Right cardiac atrium (tissue), 5 donors: Measurements from ENCODE around the gene FOXK1. TPM values are rescaled to one million over a fixed set of nuclear protein-coding genes. Genes with fewer than 3 reads are reported as not detected.

Experiments used
- ATAC-seq, 2 donors: fragments of 200-7000 bp; cut with Tn5 transposase; one replicate each; pipeline versions ENCODE4 v1.8.0 to v1.9.1; 2020; ENCODE audit warnings: moderate library complexity in 2 of 2, mild to moderate bottlenecking in 1 of 2
- DNase-seq, 3 donors: peaks; one replicate each; pipeline ENCODE4 v3.0.0-alpha.2; 2020
- H3K27ac ChIP-seq: one replicate; pipeline ENCODE4 v1.5.1; 2013; ENCODE audit warnings: mild to moderate bottlenecking, low read length, control low read depth, moderate library complexity
- H3K27me3 ChIP-seq: one replicate; pipeline ENCODE4 v1.6.1; 2013; ENCODE audit not compliant: control insufficient read depth, insufficient read depth
- H3K4me1 ChIP-seq: one replicate; pipeline ENCODE4 v1.6.1; 2013; ENCODE audit warnings: low read length; ENCODE audit not compliant: control insufficient read depth, insufficient read depth
- H3K4me3 ChIP-seq: one replicate; pipeline ENCODE4 v1.5.1; 2013; ENCODE audit warnings: low read length, control low read depth
- H3K9me3 ChIP-seq: one replicate; pipeline ENCODE4 v1.6.1; 2013; ENCODE audit warnings: low read length; ENCODE audit not compliant: control insufficient read depth
- WGBS: extraction: QIAGEN DNeasy Blood & Tissue Kit; methylation state at CpG from one replicate; pipeline ENCODE4 v1.1.7; 2013; 5-methylcytosine and 5-hydroxymethylcytosine counted together
- intact Hi-C, 4 donors: fragments of 100-400 bp; cut with DNase I; formaldehyde crosslinking; loops; one replicate each; pipeline versions ENCODE4 v1.11.0 to v1.14.0; 2022 to 2023
- polyA plus RNA-seq: library from polyadenylated mRNA; stranded (reverse); fragments of 200-250 nt; gene quantifications from one replicate; pipeline ENCODE4 v1.2.3, GENCODE V29; 2013
- total RNA-seq, 4 donors: library from RNA; stranded (reverse); fragmentation: NEBNext Ultra II Directional; extraction: Animal tissue kit (Norgen Biotek cat#: 25700); gene quantifications; one replicate each; pipeline ENCODE4 v1.2.1, GENCODE V29; 2021
- donor health status: healthy with polysubstance abuse.
- donor health status: DM: no; HTN: yes; CAD: no.
- donor health status: DM: no; HTN: no; CAD: no.
- donor health status: DM: no; HTN: yes; CAD: no; lungs with severe emphysema.
- donor health status: DM: yes; HTN: yes; CAD: no.

Gene FOXK1
- total and polyA plus RNA-seq, 5 donors: 10.9 to 22.4 (median 18.1) TPM

GRCh38 chr7:4712281-4713182, 30.4 kb downstream of the FOXK1 start:
- DNase-seq (peak in 2 of 3 donors; percentile 1 to 14), ATAC-seq (no peak)
- intact Hi-C loops: no loop called here
- 80% methylated on average over 24 of the region's 24 CpGs for WGBS
- no peaks in the 10 kb centered on the region for H3K4me1 ChIP-seq
- H3K27me3 ChIP-seq: no peaks in the 10 kb centered on the region
- H3K4me3 ChIP-seq: no peak overlapping the region
- H3K27ac ChIP-seq: no peak overlapping the region
- H3K9me3 ChIP-seq: no peaks in the 10 kb centered on the region

GRCh38 chr7:4713183-4713784, 31.2 kb downstream of the FOXK1 start:
- DNase-seq (peak in 2 of 3 donors; percentile 37 to 47), ATAC-seq (no peak)
- Histone ChIP-seq H3K4me3 (no peak overlapping the region), H3K4me1 (no peaks in the 10 kb centered on the region), H3K27ac (no peak overlapping the region), H3K27me3 (no peaks in the 10 kb centered on the region), H3K9me3 (no peaks in the 10 kb centered on the region)
- intact Hi-C loops: no loop called here
- 88% methylated on average over 27 of the region's 27 CpGs for WGBS

DNA sequence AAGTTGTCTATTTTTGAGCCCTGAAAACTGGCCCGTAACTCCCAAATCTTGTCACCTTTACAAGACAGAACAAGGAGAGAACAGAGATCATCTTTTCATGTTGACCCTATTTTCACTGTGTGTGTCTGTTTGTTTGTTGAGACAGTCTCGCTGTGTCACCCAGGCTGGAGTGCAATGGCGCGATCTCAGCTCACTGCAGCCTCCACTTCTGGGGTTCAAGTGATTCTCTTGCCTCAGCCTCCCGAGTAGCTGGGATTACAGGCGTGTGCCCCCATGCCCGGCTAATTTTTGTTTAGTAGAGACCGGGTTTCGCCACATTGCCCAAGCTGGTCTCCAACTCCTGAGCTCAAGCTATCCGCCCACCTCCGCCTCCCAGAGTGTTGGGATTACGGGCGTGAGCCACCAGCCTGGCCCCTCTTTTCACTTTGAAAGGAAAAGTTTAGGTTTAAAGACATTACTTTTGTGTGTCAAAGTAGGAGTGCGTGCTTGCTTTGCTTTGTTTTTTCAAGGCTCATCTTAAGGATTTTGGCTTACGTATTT, 32.1 kb downstream of the FOXK1 start:
- 97% methylated on average over 15 of the region's 15 CpGs for WGBS
- Histone ChIP-seq H3K4me1 (no peaks in the 10 kb centered on the region), H3K27ac (no peak overlapping the region), H3K27me3 (no peaks in the 10 kb centered on the region), H3K9me3 (no peaks in the 10 kb centered on the region), H3K4me3 (no peak overlapping the region)
- intact Hi-C loops: no loop called here
- DNase-seq (peak in 2 of 3 donors; percentile 38 to 53), ATAC-seq (no peak)

DNA sequence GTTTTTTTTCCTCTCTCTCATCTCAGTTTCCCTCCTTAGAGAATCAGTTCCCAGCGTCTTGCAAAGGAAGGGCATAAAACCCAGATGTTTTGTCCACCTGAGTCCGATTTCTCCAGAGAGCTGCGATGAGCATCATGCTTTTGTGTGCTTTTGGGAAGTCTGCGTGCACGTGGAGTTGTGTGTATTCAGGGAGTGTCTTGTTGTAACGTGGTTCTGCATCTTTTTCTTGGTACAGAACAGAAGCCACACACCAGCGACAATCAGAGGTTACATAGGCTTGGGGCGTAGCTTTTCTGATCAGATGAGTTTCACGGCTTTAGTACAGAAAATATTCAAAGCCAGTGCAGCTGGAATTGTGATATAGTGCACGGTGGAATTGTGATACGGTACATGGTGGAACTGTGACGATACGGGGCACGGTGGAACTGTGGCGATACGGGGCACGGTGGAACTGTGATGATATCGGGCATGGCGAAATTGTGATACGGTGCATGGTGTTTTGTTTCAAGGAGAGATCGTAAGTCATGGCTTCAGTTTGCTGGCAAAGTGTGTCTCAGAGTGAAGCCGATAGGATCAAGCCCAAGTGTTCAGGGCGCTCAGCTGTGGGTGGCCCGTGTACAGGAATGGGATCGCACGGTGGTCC, 32.8 kb downstream of the FOXK1 start:
- Histone ChIP-seq H3K27ac (peak overlapping the region; percentile 46), H3K27me3 (no peaks in the 10 kb centered on the region), H3K4me3 (no peak overlapping the region), H3K9me3 (no peaks in the 10 kb centered on the region), H3K4me1 (no peaks in the 10 kb centered on the region)
- WGBS: 61% methylated on average over 26 of the region's 26 CpGs
- no peak for DNase-seq
- intact Hi-C loops: no loop called here
- peak in 1 of 2 donors; percentile 4 for ATAC-seq

- H3K4me3 ChIP-seq: no peak overlapping the region
- no peaks in the 10 kb centered on the region for H3K9me3 ChIP-seq
- ATAC-seq: peak; percentile 91 to 93
- peak overlapping the region; percentile 46 for H3K27ac ChIP-seq
- peak; percentile 73 to 88 (median 85) for DNase-seq
- no peaks in the 10 kb centered on the region for H3K27me3 ChIP-seq
- H3K4me1 ChIP-seq: no peaks in the 10 kb centered on the region
- intact Hi-C loops: no loop called here
- 30% methylated on average over 13 of the region's 13 CpGs for WGBS
These were observed 33.3 kb downstream of the FOXK1 start for GRCh38 chr7:4715410-4715776.

GRCh38 chr7:4716946-4717795, 35.1 kb downstream of the FOXK1 start:
- no peak overlapping the region for H3K27ac ChIP-seq
- H3K9me3 ChIP-seq: no peaks in the 10 kb centered on the region
- H3K4me1 ChIP-seq: no peaks in the 10 kb centered on the region
- no peak overlapping the region for H3K4me3 ChIP-seq
- intact Hi-C loops: no loop called here
- DNase-seq: peak in 2 of 3 donors; percentile 49 to 56
- WGBS: 93% methylated on average over 29 of the region's 29 CpGs
- ATAC-seq: no peak
- no peaks in the 10 kb centered on the region for H3K27me3 ChIP-seq

- intact Hi-C loops: no loop called here
- DNase-seq (no peak), ATAC-seq (no peak)
- WGBS: 96% methylated on average over 22 of the region's 22 CpGs
- H3K4me1 ChIP-seq: no peaks in the 10 kb centered on the region
- no peaks in the 10 kb centered on the region for H3K9me3 ChIP-seq
- no peak overlapping the region for H3K27ac ChIP-seq
- H3K4me3 ChIP-seq: no peak overlapping the region
- no peaks in the 10 kb centered on the region for H3K27me3 ChIP-seq
These were observed 36.0 kb downstream of the FOXK1 start for GRCh38 chr7:4718075-4718474.

GRCh38 chr7:4720225-4720624, 38.1 kb downstream of the FOXK1 start:
- WGBS: 91% methylated on average over 3 of the region's 3 CpGs
- Histone ChIP-seq H3K9me3 (no peaks in the 10 kb centered on the region), H3K4me3 (no peak overlapping the region), H3K4me1 (peaks cover 4% of the 10 kb centered on the region), H3K27ac (no peak overlapping the region), H3K27me3 (no peaks in the 10 kb centered on the region)
- intact Hi-C loops: no loop called here
- ATAC-seq: no peak
- no peak for DNase-seq

- Histone ChIP-seq H3K4me1 (peaks cover 4% of the 10 kb centered on the region), H3K4me3 (no peak overlapping the region), H3K9me3 (no peaks in the 10 kb centered on the region), H3K27ac (no peak overlapping the region), H3K27me3 (no peaks in the 10 kb centered on the region)
- WGBS: 91% methylated on average over 20 of the region's 20 CpGs
- intact Hi-C loops: no loop called here
- peak in 1 of 3 donors; percentile 53 for DNase-seq
- no peak for ATAC-seq
These were observed 40.2 kb downstream of the FOXK1 start for GRCh38 chr7:4722308-4722707.

- no peaks in the 10 kb centered on the region for H3K9me3 ChIP-seq
- H3K4me3 ChIP-seq: no peak overlapping the region
- WGBS: 71% methylated on average over 30 of the region's 30 CpGs
- ATAC-seq (no peak), DNase-seq (no peak)
- H3K4me1 ChIP-seq: peaks cover 4% of the 10 kb centered on the region
- H3K27ac ChIP-seq: no peak overlapping the region
- intact Hi-C loops: no loop called here
- no peaks in the 10 kb centered on the region for H3K27me3 ChIP-seq
These were observed 41.0 kb downstream of the FOXK1 start for GRCh38 chr7:4722960-4723630.
